Activated CD8-positive, alpha-beta memory T cell treated with anti-CD3 and anti-CD28 coated beads for 24 hours (primary cell): Measurements from ENCODE around the gene CHST8.

Source experiments
- DNase-seq: peaks from one replicate; pipeline ENCODE4 v3.0.0-alpha.2; 2020

Gene CHST8

GRCh38 chr19:33720691-33721682 is 99.2 kb downstream of the CHST8 start:
- no peak for DNase-seq

DNA sequence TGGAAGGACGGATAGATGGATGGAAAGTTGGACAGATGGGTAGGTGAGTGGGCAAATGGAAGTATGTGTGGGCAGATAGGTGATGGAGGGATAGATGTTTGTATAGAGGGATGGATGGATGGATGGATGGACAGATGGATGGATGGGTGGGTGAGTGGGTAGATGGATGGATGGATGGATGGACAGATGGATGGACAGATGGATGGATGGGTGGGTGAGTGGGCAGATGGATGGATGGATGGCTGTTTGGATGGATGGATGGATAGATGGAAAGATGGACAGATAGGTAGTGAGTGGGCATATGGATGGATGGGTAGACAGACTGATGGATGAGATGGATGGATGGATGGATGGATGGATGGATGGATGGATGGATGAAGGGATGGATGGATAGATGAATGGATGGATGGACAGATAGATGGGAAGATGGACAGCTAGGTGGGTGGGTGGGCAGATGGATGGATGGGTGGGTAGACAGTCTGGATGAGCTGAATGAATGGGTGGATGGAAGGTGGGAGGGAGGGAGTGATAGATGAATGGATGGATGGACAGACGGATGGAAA is 100.1 kb downstream of the CHST8 start:
- no peak for DNase-seq

DNA sequence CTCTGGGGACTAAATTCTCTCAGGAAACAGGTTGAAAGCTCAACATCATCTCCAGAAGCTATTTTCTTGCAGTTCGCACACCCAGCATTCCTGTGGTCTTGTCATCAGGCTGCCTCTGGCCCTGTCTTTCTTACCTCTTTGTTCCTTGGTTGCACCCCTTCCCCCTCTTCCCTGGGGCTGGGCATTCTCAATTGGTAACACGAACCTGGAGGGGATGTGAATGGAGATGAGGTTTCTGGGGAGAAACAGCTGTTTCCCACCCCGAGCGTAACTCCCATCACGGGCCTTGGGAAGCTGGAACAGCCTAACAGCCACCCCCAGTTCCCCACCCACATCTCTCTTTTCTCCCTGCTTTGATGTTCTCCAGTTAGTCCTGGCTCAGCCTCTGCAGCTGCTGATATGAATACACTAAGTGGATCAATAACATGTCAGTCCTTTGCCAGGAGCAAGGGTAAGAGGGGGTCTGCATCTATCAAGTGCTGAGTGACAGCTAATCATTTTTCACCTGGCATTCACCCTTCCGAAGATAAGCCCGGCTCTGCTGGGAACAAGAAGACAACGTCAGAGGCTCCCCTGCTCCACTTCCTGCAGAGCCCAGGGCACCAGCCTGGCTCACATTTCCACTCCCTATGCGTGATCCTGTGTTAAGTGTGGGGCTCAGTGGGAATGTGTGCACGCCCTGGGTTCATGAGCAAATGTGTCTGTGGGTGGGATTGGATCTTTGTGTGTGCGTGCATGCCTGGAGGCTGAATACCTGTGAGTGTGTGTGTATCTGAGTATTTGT is 100.9 kb downstream of the CHST8 start:
- no peak for DNase-seq

DNA sequence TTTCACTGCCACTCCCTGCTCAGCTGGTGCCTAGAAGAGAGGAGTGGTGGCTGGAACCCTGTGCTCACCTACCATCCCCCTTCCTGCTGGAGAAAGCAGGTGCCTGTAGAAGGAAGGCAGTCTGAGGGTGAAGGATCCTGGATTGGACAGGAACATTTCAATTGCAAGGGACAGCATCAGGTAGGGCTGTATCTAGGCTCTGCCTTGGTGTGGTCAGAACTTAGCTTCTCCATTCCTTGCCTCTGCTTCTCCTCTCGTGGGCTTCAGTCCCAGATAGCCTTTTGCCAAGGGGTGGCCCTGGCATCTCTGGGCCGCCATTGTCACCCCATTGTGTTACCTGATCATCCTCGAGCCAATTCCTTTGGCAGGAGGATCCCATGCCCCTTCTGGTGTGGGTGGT is 101.8 kb downstream of the CHST8 start:
- DNase-seq, result no peak

DNA sequence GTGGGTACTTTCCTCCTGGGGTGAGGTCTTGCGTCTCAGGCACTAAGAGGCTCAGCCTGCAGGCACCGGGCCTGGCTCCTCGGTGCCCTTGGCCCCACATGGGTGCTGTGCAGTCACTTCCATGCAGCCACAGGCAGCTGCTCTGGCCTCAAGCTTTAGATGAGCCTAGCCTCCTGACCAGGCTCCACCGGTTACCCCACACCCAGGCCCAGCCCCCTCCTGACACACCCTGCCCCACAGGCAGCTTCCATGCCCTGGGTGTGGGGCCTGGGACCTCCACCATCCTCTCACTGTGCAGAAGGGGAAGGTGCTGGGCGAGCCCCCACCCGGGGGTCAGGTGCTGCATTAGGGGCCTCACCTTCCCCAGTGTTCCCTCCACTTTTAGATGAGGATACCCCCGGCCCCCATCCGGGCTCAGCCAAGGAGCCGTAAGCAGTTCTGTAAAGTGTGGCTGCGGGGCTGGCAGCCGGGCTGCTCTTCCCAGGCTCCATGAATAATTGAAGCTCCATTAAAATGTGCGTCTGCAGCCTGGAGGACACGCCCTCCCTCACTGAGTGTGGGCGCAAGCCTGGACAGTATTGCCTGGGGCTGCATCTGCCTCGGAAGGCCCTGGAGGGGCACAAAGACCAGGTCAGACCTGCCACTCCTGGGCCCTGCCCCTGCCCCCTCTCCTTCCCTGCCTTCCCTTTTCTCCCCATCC is 102.4 kb downstream of the CHST8 start:
- DNase-seq, result no peak

- no peak for DNase-seq
These were observed 102.9 kb downstream of the CHST8 start for GRCh38 chr19:33724721-33725060.

GRCh38 chr19:33725567-33725966 is 103.8 kb downstream of the CHST8 start:
- DNase-seq, result no peak

- DNase-seq, result no peak
These were observed 105.0 kb downstream of the CHST8 start for GRCh38 chr19:33726756-33727155.

DNA sequence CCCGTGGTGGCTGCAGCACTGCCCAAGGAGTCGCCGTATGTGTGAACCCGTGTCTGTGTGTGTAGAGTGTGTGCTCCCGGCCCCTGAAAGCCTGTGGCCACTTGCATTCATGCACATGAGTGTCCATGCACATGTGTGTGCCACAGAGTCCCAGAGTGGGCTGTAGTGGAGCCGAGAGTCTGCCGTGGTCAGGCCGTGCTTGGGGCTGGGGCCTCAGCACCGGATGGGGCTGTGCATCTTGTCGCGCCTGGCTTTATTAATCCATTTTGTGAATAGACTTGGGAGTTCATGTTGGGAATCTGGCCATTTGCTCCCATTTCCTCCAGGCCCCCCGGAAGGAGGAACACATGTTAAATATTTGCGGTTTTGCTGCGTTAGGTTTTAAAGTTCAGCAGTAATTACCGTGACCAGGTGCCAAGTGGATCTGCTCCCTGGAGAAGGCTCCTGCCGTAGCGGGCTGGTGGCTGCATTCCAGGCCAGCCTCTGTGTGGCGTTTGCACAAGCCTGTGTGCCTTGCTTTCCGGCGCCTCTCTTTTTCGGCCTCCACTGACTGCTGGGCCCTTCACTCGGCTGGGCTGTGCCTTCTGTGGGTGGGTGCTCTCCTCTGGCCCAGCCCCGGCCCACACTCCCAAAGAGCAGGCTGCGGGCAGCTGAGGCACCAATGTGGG is 105.7 kb downstream of the CHST8 start:
- no peak for DNase-seq

DNA sequence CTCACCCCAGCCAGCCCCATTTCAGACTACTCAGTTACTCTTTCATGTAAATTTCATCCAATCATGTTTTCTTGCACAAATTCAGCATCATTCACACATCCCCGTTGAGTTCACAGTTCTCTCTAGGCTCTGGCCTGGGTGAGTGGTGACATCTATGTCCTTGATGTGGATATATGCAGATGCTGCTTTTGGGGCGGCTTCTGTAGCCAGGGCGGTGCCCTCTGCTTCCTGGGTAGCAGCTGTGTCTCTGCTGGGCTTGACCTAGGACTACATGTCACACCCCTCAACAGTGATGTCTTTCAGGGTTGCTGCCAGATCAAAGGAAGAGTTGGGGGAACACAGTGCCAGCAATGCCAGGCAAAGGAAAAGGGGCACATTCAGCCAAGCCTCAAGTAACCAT is 106.4 kb downstream of the CHST8 start:
- no peak for DNase-seq

GRCh38 chr19:33730858-33731607 is 109.3 kb downstream of the CHST8 start:
- DNase-seq, result no peak

- DNase-seq, result no peak
These were observed 110.1 kb downstream of the CHST8 start for GRCh38 chr19:33731881-33732280.

- no peak for DNase-seq
These were observed 113.2 kb downstream of the CHST8 start for GRCh38 chr19:33734913-33735312.

DNA sequence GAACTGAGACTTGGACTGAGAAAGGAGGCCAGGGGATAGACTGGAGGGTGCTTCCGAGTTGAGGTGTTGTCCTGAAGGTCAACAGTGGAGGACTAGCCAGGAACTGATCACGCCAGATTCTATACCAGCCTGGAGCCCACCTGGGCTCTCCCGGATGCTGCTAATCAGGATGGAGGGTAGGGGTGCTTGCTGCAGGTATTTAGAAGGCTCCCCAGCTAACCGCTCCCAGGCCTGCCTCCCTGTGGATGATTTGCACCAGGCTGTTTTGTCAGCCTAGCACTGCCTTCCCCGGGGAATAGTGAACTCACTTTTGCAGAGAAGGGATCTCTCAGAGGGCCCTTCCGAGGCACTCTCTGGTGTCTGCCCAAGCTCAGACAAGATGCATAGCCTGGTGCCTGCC is 114.4 kb downstream of the CHST8 start:
- DNase-seq, result no peak

DNA sequence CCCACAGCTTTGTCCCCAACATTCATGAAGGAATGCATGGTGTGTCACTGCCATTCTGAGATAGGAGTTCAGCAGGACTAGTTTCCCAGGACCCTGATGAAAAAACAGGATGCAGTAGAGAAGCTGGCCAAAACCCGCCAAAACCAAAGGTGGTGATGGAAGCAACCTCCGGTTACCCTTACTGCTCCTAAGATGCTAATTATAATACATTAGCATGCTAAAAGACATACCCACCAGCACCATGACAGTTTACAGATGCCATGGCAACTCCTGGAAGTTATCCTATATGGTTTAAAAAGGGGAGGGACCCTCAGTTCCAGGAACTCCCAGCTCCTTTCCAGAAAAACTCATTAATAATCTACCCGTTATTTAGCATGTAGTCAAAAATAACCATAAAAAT is 115.0 kb downstream of the CHST8 start:
- no peak for DNase-seq

DNA sequence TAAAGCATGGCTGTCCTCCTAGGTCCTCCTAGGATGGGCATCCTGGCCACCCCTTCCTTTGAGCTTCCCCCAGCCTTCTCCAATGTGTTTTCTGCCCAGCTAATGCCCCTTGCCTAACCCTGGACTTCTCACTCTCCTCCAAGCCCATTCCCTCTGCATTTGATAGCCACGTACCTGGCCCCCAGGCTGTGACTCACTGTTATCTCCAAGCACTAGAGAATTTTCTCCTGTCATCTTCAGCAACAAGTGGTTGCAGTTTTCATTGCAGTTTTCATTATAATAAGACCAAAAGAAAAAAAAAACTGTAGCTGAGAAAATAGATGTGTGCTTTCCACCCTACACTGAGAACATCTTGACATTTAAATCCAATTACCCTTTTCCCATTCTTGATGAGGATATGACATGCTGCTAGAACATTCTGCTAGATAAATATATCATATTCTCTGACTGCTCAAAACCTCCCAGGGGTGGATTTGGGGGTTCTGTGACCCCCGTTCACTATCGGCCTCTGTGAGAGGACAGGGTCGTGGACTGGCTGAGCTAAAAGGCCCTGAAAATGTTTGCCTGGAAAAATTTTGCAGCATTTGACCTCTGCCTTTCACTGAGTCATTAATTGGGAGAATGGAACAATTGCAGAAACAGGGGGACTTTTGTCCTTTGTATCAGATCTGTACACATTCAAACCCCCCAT is 116.1 kb downstream of the CHST8 start:
- DNase-seq, result no peak

DNA sequence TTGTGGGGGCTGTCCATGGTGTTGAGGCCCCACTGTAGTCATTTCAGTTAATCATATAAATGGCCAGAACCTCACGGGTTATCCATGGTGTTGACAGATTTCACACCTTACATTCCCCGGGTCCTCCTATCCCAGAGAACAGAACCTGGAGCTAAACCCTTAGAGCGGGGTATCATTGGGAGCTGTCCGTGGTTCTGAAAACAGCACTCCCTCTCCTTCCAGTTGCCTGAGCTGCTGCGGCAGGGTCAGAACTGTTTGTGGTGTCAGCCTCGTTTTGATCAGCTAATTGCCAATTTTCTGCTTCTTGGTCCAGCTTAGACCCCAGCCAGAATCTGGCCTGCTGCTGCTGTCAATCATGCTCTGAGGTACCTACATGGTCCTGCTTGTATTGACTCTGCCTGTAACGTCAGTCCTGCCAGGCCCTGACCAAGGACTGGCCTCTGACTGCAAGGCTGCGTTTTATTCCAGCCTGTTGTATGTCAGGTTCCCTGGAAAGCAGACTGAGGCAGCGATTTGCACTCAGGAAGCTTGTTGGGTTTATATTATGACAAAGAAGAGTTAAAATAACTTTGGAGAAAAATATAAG is 119.2 kb downstream of the CHST8 start:
- DNase-seq, result no peak

- DNase-seq, result no peak
These were observed 123.5 kb downstream of the CHST8 start for GRCh38 chr19:33745297-33745696.

DNA sequence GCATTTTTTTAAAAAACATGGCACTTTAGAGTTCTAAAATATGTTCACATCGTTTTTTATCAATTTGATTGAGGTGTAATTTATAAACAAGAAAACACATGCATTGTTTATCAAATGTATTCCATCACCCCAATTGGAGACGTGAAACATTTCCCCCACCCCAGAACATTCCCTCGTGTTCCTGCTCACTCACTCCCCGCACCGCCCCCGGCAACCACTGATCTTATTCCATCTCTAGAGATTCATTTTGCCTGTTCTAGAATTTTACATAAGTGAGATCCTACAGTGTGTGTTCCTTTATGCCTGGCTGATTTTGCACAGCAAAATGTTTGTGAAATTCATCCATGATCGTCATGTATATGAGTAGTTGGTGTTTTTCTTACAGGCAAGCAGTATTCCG is 124.4 kb downstream of the CHST8 start:
- no peak for DNase-seq

GRCh38 chr19:33747273-33747672 is 125.5 kb downstream of the CHST8 start:
- no peak for DNase-seq

DNA sequence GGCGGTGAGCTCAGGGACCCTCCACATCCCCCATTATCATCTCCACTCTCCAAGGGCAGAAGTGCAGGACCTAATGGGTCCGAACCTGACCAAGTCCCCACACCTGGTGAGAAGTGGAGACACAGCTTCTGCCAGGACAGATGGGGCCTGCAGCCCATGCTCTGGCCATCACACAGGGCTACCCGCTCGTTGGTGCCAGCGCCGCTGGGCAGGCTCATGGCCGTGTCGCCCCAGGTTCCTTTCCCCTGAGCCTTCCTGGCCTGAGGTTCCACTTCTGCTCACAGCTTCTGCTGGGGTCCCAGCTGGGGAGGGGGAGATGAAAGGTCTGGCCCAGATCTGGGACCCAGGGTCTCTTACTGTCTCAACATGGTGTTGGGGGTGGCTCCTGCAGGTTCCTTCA is 126.5 kb downstream of the CHST8 start:
- no peak for DNase-seq
